GM21381 (cell line): ENCODE measurements around the gene DPH3.

Experiments
- ATAC-seq: cut with Tn5 transposase; IDR thresholded peaks from one replicate; pipeline ENCODE4 v1.9.1; 2021; ENCODE audit warnings: mild to moderate bottlenecking, moderate library complexity; ENCODE audit not compliant: unreplicated experiment

The DPH3 gene

DNA sequence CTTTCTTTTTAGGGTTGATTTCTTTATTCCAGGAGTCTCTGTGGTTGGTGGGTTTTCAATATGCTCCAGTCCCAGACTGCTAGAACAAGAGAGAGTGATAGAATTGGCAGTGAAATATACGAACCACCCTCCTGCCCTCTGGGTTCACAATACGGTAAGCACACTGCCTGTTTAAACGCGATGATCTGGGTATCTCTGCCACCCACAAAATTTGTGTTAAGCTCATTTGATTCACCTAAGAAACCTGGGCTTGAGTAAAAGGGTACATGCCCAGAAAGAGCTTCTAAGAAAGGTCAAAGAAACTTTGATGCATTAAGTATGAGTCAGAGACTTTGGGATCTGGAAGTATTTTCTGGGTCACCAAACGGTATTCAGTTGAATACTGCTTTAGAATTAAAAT, 30.1 kb upstream of the DPH3 start:
- no peak for ATAC-seq

DNA sequence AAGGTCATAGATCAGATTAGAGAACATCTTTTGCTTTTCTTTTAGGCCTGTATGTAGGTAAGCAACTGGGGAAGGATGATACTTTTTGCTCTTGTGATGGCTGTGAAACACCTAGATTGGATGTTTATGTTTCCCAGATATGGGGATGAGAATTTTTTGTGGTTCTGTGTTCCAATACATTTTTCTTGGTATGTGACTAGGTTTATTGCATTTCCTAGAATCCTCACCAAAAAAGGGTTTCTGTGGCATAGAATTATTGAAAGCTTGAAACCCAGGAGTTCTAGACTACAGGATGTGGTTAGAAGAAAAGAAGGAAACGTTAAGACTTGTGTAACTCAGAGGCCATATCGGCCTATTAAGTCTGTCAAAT, 26.1 kb upstream of the DPH3 start:
- ATAC-seq: peak; percentile 35

DNA sequence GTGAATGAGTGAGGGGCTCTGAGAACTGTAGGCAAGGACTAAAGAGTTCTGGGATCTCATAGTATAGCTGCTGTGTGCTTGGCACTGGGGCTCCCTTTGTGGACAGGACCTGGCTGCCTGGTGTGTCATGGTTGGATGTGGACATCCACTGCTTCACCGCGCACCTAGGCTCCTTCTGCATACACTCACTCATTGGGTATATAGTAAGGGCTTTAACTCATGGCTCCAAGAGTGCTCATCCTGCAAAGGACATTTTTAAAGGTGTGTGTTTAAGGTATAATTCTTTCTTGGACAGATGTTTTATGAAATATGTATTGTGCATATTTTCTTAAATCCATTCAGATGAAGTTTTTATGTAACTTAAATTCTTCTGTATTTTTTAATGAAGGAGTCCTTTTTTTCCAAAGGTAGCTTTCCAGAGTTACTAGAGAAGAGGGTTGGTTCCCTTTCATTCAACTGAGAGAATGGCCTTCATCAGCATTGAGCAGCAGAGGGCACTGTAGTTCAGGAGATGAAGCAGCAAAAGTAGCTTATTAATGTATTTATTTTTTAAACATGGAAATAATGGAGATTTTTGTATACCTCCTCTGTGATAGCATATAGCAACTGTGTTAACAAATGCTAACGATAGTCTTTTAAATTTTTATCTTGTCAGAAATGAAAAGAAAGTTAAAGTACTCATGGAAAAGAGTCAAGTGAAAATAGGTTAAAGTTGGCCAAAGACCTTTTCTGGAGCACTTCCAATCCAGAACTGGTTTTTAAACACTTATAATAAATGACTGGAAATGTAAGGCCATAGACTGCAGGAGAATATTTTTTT, 25.5 kb upstream of the DPH3 start:
- no peak for ATAC-seq

DNA sequence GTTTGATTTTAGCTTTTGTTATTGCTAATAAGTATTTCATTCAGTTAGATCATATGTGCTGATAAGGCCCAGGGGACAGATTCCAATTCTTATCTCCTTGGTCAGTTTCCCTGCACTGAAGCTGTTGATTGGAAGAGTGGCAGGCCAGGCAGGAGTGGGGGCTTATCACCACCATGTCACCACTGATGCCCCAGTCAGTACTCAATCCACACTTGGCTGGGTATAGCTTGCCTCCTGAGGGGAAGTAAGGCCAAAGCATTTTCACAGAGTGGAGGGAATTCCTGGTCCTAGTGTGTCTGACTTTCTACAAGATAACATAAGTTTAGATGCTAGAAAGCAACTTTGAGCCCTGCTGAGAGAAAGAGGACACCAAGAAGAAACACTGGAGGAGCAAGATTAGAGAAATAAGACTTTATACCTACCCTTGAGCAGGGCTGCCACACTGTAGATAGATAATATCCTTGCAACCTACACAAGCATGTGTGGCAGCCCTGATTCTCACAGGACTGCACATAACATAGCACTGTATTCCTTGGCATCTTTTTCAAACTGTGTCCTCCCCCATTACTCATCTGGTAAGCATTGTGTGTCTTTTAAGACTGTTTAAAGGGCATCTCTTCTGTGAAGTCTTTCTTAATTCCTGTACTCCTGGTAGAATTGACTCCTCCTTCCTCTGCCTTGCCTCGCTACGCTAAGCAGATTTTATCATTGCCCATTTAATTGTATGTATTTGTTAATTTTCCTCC, 24.6 kb upstream of the DPH3 start:
- ATAC-seq: no peak

DNA sequence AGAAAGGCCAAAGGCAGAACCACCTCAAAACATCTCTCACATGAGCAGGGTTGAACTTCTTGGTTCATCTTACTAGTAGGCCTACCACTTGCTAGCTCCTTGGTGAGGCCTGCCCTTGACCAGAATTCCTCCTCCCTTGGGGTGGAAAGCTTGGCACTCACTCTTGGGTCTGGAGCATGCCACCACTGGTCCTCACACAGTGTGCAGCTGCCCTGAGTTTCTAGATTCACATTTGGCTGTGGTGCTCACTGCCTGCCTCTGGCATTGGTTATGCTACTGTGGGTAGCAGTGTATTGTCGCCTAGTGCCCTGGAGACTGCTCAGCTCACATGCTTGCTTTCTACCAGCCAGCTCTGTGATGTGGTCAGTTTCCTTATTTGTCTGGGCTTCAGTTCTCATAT, 23.9 kb upstream of the DPH3 start:
- ATAC-seq: no peak

DNA sequence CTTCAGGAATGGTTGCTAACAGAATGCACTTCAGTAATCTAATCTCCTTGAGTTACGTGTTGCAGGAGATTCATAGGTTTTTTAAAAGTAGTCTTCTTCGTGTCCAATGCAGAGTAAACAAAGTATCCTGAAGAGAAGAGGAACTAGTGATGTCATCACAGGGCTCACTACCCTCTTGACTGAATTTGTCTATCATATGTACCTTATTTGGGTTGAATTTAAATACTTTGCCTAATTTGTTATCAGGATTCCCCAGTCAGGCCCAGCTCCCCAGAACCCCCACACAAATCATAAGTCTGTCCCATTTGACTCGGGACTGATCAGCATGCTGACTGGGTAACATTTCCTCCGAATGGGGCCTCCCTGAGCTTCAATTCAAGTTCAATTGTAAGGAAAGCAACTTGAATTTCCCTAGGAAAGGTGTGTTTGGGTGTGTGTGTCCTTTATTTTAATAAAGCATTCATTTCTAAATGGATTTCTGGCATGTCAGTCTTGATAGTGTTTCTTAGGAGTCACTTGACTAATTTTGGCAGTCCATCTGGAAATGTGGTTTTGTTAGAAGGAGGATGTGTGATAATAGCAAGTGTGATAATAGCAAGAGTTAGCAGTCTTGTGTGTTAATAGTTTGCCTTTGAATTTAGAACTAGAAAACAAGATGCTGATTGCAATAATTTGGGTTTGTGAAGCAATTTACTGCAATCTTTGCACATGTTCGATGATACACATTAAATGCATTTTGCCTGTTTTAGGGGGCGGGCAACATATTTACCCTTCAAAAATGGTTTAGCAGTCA, 22.2 kb upstream of the DPH3 start:
- no peak for ATAC-seq

DNA sequence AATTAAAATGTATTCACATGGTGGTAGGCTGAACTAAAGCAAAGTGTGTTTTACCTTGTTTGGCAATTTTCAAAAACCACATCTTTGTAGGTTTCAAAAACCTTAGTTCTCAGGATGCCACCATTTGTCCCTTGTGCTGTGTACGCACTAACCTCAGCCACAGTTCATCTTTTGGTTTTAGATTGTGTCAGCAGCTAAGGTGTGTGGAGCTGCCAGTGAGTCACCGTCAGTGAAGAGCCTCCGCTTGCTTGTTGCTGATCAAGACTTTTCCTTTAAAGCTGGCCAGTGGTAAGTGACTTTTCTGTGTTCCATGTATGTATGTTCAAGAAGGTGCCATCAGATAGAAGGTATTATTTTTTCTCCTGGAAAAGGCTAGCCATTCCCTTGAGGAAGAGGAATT, 21.4 kb upstream of the DPH3 start:
- peak; percentile 79 for ATAC-seq

DNA sequence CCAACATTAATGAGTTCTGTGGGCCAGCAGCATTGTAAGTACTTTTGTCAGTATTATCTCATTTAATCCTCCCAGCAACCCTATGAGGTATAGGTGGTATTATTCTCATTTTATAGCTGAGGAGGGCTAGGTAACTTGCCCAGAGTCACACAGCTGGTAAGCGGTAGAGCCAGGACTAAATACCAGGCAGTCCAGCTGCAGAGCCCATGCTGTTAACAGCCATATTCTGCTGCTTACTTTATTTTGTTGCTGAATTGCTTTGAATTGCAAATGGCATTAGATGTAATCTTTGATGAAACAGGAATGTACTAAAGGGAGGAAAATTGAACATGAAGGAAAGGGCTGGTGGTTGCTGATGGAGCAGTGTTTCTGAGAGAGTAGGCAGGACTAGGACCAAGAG, 19.9 kb upstream of the DPH3 start:
- no peak for ATAC-seq

DNA sequence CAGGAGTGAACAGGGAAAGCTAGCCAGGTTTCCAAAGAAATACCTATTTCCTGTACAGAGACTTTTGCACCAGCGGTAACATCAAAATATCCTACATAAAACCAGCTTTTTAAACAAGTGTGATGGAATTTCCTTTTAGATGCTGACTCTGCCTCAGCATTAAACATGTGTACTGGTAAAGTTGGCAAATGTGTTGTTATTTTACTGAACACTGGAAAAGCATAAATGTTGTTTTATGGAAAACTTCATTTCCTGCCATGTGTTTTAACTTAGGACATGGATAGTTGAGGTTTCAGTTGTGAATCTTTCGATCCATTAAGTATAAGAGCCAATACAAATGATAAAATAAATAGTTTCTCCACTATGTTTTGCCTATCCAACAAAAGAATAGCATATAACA, 15.9 kb upstream of the DPH3 start:
- no peak for ATAC-seq

DNA sequence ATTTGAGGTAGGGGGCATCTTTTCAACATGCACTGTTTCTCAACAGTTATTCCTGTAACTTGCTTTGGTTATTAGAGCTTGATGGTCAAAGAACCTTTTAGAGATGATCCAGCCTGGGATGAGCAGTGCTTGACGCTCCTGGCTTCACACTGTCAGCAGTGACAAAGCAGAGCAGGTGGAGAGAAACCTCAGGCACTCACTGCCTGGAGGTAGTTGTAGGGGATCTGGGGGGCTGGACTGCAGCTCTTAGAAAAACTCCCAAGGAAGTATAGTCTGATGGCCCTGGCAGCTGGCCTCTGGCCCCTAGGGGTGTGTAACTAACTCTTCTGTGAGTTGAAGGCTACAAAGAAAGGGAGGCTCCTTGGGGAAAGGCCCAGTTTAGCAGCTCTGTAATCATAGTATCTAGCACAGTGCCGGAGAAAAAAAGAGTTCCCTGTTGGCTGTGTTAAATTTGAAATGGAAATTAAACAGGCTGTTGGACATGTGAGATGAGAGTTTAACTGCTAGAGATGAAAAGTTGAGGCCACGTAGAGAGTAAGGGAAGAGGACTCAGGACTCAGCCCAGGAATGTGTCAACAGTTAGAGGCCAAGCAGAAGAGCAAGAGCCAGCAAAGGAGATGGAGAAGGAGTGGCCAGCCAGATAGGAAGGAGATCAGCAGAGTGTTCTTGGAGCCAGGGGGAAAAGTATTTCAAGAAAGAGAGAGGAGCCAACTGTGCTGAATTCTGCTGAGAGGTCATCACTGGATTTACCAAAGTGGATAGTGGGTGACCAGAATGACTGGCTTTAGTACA, 14.5 kb upstream of the DPH3 start:
- no peak for ATAC-seq

DNA sequence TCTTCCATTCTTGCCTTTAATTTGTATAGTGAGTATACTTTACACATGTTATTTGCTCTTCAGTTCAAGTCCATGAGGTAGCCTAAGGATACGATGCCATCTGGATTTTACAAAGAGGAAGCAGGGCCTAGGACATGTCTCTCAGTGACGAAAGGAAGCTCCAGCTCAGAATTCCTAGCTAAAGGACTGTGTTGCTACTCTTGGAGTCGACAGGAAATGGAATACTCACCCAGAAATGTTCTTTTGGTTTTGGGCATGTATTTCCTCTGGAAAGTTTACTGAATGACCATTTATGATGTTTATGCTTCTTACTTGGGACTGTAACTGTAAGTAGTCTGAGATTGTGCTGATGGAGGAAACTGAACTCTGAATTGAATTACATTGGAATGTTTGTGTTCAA, 12.7 kb upstream of the DPH3 start:
- ATAC-seq: no peak

DNA sequence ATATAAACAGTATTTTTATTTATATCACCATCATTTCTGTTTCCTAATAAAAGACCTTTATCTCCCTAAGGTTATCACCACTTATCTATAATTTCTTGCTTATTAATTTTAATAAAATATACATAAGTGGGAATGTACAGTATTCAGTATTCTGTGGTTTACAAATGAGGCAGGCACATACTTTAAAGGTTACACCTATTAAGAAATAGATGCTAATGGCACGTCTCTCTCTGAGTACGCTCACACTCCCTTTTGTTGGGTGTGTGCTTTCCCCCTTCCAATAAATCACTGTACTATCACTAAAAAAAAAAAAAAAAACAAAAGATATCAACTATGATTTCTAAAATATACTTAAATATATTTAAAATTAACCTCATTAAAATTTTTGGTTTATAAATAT, 9.1 kb upstream of the DPH3 start:
- no peak for ATAC-seq

DNA sequence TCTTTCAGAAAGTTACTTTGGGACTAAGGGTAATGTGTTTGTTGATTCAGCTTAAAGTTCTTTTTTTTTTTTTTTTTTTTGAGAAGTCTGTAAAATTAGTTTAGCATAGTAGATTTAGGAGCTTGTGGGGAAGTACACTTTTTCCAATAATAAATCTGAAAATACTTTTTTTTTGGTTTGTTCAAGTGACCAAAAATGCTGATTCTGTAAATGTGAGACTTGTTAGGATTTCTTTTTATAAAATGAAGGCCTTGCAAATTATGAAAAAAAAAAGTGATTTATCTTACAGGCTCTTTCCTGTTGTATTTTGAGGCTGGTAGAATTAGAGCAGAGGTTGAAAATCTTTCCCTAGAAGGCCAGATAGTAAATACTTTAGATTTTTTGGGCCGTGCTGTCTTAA, 7.8 kb upstream of the DPH3 start:
- no peak for ATAC-seq

DNA sequence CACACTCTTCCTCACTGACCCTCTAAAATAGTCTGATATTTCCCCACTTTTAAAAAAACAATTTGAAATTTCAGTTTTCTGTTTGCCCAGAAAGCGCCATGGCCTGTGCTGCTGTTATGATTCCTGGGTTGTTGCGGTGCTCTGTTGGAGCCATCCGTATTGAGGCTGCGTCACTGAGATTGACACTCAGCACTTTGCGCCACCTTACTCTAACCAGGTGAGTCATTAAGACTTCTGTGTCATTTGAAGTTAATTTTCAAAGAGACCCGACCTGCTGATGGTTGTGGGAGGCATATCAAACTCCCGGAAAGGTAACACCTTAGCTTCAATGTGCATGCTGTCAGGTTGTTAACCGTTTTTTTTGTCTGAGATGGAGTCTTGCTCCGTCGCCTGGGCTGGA, 6.1 kb upstream of the DPH3 start:
- ATAC-seq: no peak

DNA sequence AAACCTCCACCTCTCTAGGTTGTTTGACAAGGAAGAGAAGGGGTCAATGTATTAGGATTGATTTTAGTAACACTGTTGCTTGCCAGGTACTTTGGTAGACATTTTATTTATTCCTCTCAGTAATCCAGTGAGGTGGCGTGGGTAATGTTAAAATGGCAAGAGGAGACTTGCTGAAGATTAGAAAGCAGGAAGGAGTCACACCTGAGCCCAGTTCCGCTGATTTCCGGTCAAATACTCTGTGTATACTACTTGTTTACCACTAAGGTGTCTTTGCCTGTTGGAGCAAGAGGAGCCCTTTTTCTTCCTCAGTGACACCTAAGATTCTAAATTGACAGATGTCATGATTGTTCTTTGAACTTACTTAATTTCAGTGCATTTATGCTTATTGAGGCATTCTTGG, 2.0 kb upstream of the DPH3 start:
- ATAC-seq: no peak

DNA sequence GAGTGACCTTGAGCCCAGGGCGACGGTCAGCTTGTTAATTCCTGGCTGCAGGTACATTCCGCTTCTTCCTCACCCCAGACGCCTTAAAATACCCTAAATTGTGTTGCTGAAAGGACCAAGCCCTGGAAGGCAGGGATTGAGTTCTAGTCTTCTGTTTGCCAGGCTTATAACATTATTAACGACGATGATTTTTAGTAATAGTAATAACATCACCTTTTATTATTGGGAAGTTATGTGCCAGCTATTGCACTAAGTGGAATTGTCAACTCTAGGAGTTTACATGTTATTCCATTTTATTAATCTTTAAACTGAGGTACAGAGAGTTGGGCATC, 678 bp upstream of the DPH3 start:
- ATAC-seq: no peak

DNA sequence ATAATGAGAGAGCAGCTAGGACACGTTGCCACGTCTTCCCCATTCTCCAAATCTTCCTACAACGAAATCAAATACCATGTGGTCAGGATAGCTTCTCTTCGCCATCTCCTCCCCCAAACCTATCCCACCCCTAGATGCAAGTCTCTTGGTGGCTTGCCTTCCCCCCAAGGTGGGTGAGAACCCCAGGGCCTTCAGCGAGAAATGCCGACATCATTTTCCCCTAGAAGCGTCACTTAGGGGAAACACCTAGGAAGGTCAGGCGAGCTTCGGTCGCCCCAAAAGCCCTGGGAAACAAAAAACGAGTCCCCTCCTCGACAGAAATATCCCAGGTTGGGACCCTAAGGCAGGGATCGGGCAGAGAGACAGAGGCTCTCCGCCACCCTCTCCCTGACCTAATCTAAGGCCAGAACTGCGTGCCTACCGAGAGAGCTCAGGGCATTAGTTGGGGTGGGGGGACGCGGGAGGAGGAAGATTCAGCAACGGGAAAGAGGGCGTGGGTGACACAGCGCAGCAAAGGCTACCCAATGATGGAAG, 502 bp downstream of the DPH3 start:
- peak; percentile 13 for ATAC-seq

DNA sequence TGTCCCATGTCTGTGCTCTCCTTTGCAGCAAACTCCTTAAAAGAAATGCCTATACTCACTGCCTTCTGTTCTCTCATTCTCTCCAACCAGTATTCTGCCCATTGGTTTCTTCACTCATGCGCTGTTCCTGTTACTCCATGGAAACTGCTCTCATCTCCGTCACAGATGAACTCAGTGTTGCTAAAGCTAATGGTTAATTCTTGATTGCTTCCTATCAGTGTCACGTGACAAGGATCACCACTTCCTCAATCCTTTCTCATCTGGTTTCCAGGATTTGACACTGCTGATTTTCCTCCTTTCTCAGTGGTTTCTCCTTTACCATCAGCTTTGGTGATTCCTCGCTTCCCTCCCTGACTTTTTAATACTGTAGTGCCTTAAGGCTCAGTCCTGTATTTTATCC, 2.6 kb downstream of the DPH3 start:
- no peak for ATAC-seq

DNA sequence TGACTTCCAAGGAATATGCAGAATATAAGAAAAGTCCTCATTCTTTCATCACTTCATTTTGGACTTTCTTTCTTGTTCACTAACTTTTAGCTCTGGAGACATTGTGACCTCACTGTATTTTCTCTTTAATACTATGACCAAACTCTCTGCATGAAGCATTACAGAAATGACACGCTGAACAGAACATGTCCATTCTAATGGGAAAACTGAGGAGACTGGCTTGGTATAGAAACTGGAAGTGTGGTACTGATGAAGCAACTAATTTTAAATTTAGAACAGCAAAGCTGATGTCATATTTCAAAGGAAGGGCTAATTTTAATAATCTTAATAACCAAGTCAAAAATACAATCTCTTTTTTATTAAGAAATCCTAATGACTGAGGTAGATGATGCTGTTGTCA, 4.7 kb downstream of the DPH3 start:
- no peak for ATAC-seq

DNA sequence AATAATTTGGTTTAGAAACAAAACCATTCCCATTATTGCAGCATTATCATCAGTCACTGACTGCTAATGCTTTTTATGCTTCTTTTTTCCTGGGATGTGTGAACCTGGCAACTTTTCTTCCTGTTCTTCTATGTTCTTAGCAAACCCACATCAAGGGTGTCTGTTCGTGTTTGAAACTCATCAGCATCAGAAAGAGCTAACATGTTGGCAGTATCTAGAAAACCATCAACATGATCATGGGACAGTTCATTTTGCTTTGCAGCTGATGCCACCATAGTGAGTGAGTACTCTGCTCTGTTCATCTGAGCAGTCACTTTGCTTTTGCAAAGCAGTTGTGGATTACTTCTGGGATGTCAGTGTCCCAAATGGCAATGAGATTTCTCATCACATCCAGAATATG, 5.9 kb downstream of the DPH3 start:
- ATAC-seq: no peak

DNA sequence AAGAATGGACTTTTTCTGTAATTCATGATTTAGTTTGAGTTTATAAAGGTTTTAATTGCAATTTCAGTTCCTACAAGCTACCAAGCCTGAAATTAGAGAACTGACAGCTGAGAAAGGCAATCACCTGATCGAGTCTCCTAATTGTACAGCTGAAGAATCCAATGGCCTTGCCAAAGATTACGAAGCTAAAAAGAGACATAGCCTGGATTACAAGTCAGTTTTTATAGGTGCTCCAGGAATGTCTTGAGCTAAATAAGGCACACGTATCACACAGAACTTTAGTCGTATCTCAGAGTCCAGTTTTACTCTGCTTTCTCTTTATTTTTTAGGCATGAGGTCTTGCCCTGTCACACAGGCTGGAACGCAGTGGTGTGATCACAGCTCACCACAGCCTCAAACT, 6.6 kb downstream of the DPH3 start:
- no peak for ATAC-seq
